ENCODE measurements around the gene TGFB2. TPM values are rescaled to one million over a fixed set of nuclear protein-coding genes. Genes with fewer than 3 reads are reported as not detected.
A peak's percentile ranks its signal among the peaks of the same experiment; 100 is the strongest.

Gene TGFB2
- total RNA-seq, 4 donors from 2014 or later, result 5.3 to 12.6 (median 6.1) TPM

DNA sequence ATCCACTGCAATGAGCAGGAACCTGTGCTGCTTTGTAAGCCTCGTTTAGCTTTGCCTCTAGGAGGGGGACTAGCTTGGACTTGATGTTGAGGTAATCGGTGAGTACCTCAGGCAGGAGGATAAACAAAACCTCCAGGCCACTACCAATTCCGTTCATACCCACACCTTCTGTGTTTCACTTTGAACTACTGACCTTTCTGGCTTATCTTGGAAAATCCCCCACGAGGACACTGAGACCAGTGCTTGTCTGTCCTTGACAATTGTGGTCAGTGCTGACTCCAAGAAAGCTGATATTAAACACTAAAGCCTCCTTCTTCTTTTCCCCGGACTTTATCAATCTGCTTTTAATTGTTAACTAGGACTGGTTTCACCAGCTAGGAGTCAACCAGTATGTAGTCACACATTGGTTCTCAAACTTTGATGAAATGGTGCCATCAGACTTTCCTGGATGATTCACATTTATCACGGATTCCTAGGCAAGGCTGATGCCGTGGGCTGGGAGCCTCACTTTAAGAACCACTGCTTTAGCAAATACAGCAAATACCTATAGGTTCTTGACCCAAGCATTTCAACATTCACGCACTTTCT lies 52.7 kb downstream of the TGFB2 start:
- Histone ChIP-seq H3K36me3 (no peaks in the 10 kb centered on the region), H3K27ac (replicated peaks in 1 of 4) (no peak overlapping the region), H3K4me3 (no peak overlapping the region), H3K4me1 (peaks cover 0 to 26% (median 15%) of the 10 kb centered on the region in 4 donors), H3K9me3 (no peaks in the 10 kb centered on the region), H3K27me3 (no peaks in the 10 kb centered on the region)
- WGBS, result 82% methylated on average over 8 of the region's 8 CpGs
- TF ChIP-seq, protein P1, sequence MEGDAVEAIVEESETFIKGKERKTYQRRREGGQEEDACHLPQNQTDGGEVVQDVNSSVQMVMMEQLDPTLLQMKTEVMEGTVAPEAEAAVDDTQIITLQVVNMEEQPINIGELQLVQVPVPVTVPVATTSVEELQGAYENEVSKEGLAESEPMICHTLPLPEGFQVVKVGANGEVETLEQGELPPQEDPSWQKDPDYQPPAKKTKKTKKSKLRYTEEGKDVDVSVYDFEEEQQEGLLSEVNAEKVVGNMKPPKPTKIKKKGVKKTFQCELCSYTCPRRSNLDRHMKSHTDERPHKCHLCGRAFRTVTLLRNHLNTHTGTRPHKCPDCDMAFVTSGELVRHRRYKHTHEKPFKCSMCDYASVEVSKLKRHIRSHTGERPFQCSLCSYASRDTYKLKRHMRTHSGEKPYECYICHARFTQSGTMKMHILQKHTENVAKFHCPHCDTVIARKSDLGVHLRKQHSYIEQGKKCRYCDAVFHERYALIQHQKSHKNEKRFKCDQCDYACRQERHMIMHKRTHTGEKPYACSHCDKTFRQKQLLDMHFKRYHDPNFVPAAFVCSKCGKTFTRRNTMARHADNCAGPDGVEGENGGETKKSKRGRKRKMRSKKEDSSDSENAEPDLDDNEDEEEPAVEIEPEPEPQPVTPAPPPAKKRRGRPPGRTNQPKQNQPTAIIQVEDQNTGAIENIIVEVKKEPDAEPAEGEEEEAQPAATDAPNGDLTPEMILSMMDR (IDR thresholded peaks at IDR 0.05), result no peak
- no peak for TF ChIP-seq POLR2A (IDR thresholded peaks at IDR 0.05; ENCODE audit: low read depth)
- TF ChIP-seq EP300 (IDR thresholded peaks at IDR 0.05), result no peak
- no peak for TF ChIP-seq POLR2AphosphoS5 (IDR thresholded peaks at IDR 0.05)
- no peak for DNase-seq (ENCODE audit: extremely low spot score)
- intact Hi-C loops (cut with DNase I), result no loop called here

GRCh38 chr1:218400624-218401023 lies 55.5 kb downstream of the TGFB2 start:
- TF ChIP-seq, protein P1 (IDR thresholded peaks at IDR 0.05), result no peak
- TF ChIP-seq EP300 (IDR thresholded peaks at IDR 0.05) (no peak), POLR2A (IDR thresholded peaks at IDR 0.05; ENCODE audit: low read depth) (no peak), POLR2AphosphoS5 (IDR thresholded peaks at IDR 0.05) (no peak)
- DNase-seq (ENCODE audit: extremely low spot score), result no peak
- intact Hi-C loops (cut with DNase I), result no loop called here
- Histone ChIP-seq H3K9me3 (no peaks in the 10 kb centered on the region), H3K27ac (replicated peaks in 1 of 4) (no peak overlapping the region), H3K4me1 (peaks cover 0 to 27% (median 23%) of the 10 kb centered on the region in 4 donors), H3K36me3 (peaks cover 0 to 6% (median 0%) of the 10 kb centered on the region in 4 donors), H3K27me3 (no peaks in the 10 kb centered on the region), H3K4me3 (no peak overlapping the region)
- 84% methylated on average over 3 of the region's 3 CpGs for WGBS

- TF ChIP-seq POLR2A (IDR thresholded peaks at IDR 0.05; ENCODE audit: low read depth) (no peak), POLR2AphosphoS5 (IDR thresholded peaks at IDR 0.05) (no peak), EP300 (IDR thresholded peaks at IDR 0.05) (no peak)
- TF ChIP-seq, protein P1 (IDR thresholded peaks at IDR 0.05), result no peak
- DNase-seq (ENCODE audit: extremely low spot score), result no peak
- H3K9me3 ChIP-seq, result no peaks in the 10 kb centered on the region
- peak overlapping the region; percentile 52 to 74 (median 62) for H3K27ac ChIP-seq (replicated peaks in 1 of 4)
- H3K4me3 ChIP-seq, result no peak overlapping the region
- peaks cover 0 to 11% (median 0%) of the 10 kb centered on the region in 4 donors for H3K36me3 ChIP-seq
- intact Hi-C loops (cut with DNase I), result no loop called here
- H3K4me1 ChIP-seq, result peaks cover 0 to 27% (median 23%) of the 10 kb centered on the region in 4 donors
- WGBS, result 82% methylated on average over 11 of the region's 12 CpGs
- no peaks in the 10 kb centered on the region for H3K27me3 ChIP-seq
Measured at GRCh38 chr1:218401441-218401997, 56.4 kb downstream of the TGFB2 start.

DNA sequence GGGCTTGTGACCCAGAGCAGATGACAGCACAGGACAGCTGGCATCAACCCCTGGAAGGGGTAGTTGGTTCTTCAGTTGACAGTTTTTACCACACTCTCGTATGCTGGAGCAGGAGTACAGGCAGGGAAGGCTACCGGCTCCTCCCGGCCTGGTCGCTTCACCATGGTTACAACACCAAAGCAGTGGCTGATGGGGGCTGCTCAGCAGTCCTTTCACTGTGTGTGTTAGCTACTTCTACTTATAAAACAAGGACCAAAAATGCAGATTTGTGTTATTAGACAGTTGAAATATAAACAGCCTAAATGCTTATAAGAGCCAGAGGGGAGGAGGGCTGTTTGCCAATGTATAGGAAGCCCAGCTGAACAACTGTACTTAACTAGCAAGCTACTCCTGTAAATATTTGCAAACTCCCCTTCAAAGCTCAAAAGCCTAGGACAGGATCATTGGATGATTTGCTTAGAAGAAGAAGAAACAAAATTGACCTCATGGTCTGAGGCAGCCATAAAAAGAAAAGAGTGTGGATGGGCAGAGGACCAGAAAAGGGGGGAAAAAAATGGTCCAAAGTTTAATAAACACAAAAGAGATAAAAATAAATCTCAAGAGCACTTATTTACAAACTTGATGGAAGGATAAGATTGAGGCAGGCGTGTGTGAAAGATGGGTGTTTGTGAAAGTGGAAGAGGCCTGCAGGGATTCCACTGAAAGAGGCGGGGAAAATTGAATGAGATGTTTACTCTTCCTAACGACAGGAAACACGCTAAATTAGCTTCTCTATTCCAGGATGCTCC lies 57.1 kb downstream of the TGFB2 start:
- 61% methylated on average over 8 of the region's 8 CpGs for WGBS
- no peaks in the 10 kb centered on the region for H3K27me3 ChIP-seq
- DNase-seq (ENCODE audit: extremely low spot score), result no peak
- intact Hi-C loops (cut with DNase I), result no loop called here
- H3K4me1 ChIP-seq, result peaks cover 0 to 27% (median 23%) of the 10 kb centered on the region in 4 donors
- peaks cover 0 to 12% (median 0%) of the 10 kb centered on the region in 4 donors for H3K36me3 ChIP-seq
- no peak overlapping the region for H3K4me3 ChIP-seq
- H3K27ac ChIP-seq (replicated peaks in 1 of 4), result peak overlapping the region; percentile 52 to 74 (median 62)
- TF ChIP-seq POLR2A (IDR thresholded peaks at IDR 0.05; ENCODE audit: low read depth) (no peak), EP300 (IDR thresholded peaks at IDR 0.05) (no peak), POLR2AphosphoS5 (IDR thresholded peaks at IDR 0.05) (no peak)
- TF ChIP-seq, protein P1 (IDR thresholded peaks at IDR 0.05), result no peak
- no peaks in the 10 kb centered on the region for H3K9me3 ChIP-seq
